Stomach (tissue), 9 donors: ENCODE measurements around the gene UST. TPM values are rescaled to one million over a fixed set of nuclear protein-coding genes. Genes with fewer than 3 reads are reported as not detected.

ENCODE experiments used
- DNase-seq, 2 donors: peaks; one replicate each; pipeline versions ENCODE4 v3.0.0 to v3.0.0-alpha.2; 2013 to 2019
- H3K27ac ChIP-seq, 5 donors: fragments of 200-600 bp in 4 of 5; sonication (generic) in 4 of 5; one replicate each; pipeline ENCODE4 v1.5.1; 2013 to 2019; ENCODE audit warnings: mild to moderate bottlenecking in 1 of 5, moderate library complexity in 1 of 5
- H3K27me3 ChIP-seq, 3 donors: fragments of 200-600 bp; sonication (generic); one replicate each; pipeline ENCODE4 v1.5.1; 2017 to 2019; ENCODE audit warnings: mixed run types in 1 of 3
- H3K36me3 ChIP-seq, 4 donors: fragments of 200-600 bp; sonication (generic); 1 replicate in 3 of 4; 2 replicates in 1 of 4; pipeline ENCODE4 v1.5.1; 2016 to 2019
- H3K4me1 ChIP-seq, 4 donors: fragments of 200-600 bp; sonication (generic); one replicate each; pipeline ENCODE4 v1.5.1; 2016 to 2019
- H3K4me3 ChIP-seq, 4 donors: fragments of 200-600 bp; sonication (generic) in 3 of 4; one replicate each; pipeline ENCODE4 v1.5.1; 2016 to 2019; ENCODE audit warnings: mild to moderate bottlenecking in 1 of 4
- H3K9me3 ChIP-seq, 4 donors: fragments of 200-600 bp; sonication (generic); one replicate each; pipeline ENCODE4 v1.5.1; 2016 to 2019
- CTCF ChIP-seq, 7 experiments: fragments of 450-650 bp in 4 of 7; fragments of 200-600 bp in 3 of 7; sonication (generic) in 3 of 7; IDR thresholded peaks; one replicate each; pipeline ENCODE4 v1.5.1; 2016 to 2019; ENCODE audit warnings: antibody characterized with exemption in 7 of 7, control low read depth in 2 of 7, mild to moderate bottlenecking in 1 of 7
- EP300 ChIP-seq: sonication (generic); formaldehyde crosslinking; IDR thresholded peaks from one replicate; pipeline ENCODE4 v1.6.1; 2017; ENCODE audit warnings: antibody characterized with exemption
- POLR2A ChIP-seq, 4 donors: fragments of 450-650 bp; IDR thresholded peaks; one replicate each; pipeline ENCODE4 v1.6.1; 2016; ENCODE audit warnings: antibody characterized with exemption in 4 of 4, control low read depth in 2 of 4, mild to moderate bottlenecking in 1 of 4, moderate library complexity in 1 of 4
- POLR2AphosphoS5 ChIP-seq, 3 donors: sonication (generic); formaldehyde crosslinking; IDR thresholded peaks; one replicate each; pipeline ENCODE4 v1.6.1; 2016; ENCODE audit warnings: antibody characterized with exemption in 3 of 3
- WGBS, 5 donors: extraction: QIAGEN DNeasy Blood & Tissue Kit in 3 of 5; methylation state at CpG; one replicate each; pipeline versions ENCODE4 v1.1.5 to v1.1.7; 2013 to 2018; 5-methylcytosine and 5-hydroxymethylcytosine counted together
- intact Hi-C: fragments of 100-400 bp; cut with DNase I; formaldehyde crosslinking; loops from one replicate; pipeline ENCODE4 v1.15.1; 2023; ENCODE audit warnings: low total_unique reads
- polyA plus RNA-seq, 3 donors: library from polyadenylated mRNA; stranded (reverse); fragments of 200-250 nt; gene quantifications; one replicate each; pipeline ENCODE4 v1.2.3, GENCODE V29; 2013
- total RNA-seq, 5 donors: library from RNA; depleted of rRNA; stranded (reverse); fragments of >200 nt; gene quantifications; one replicate each; pipeline versions ENCODE4 v1.1.0 to v1.2.3, GENCODE V29; 2014 to 2016
- donor health status: healthy with polysubstance abuse.
- donor health status: Bipolar disorder and iron deficiency.
- donor health status: healthy.

The UST gene
- total and polyA plus RNA-seq, 8 donors: 2.2 to 45.8 (median 8.9) TPM

DNA sequence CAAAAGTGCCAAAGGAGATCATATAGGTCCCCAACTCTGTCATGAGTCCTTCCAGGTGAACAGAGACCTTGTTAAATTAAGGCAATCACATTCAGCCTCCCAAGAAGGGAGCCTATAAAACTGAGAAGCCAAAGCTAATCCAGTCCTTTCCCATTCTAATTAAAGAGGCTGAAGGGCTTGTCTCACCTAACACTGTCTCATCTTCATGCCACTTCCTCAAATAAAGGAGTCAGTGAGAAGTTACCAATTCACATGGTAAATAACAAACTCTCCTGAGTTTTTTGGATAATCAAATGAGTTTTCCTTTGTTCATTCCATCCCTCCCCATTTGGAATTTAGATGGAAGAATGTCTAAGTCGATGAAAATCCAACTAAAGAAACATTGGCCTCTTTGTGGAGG lies 242.8 kb downstream of the UST start:
- Histone ChIP-seq H3K27me3 (no peaks in the 10 kb centered on the region), H3K27ac (no peak overlapping the region), H3K4me1 (peaks cover 0 to 12% (median under 1%) of the 10 kb centered on the region in 4 donors), H3K4me3 (no peak overlapping the region), H3K9me3 (no peaks in the 10 kb centered on the region), H3K36me3 (no peaks in the 10 kb centered on the region)
- TF ChIP-seq POLR2A (IDR thresholded peaks at IDR 0.05) (no peak), CTCF (IDR thresholded peaks at IDR 0.05) (no peak), EP300 (no peak), POLR2AphosphoS5 (IDR thresholded peaks at IDR 0.05) (no peak)
- WGBS, 5 donors: 61 to 85% (median 75%) methylated on average over 1 of the region's 1 CpG
- intact Hi-C loops: no loop called here
- no peak for DNase-seq

DNA sequence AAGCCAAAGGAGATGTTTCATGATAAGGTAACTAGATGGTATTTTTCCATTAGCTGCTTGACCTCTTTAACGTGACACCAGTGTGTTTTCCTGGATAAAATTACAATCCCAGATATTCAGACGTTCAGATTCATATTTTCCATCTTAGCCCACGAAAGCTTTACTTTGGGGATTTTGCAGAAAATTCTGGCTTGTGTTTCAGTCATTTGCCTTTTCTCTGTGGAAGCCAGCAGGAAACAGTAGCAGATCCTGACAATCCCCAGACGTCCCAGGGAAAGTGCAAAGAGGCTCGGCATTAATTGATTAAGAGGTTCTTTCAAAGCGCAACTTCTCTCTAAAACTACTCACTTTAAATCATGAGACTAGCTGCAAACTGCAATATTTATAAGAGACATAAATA lies 243.6 kb downstream of the UST start:
- 65 to 83% (median 79%) methylated on average over 6 of the region's 6 CpGs for WGBS, 5 donors
- TF ChIP-seq EP300: no peak
- TF ChIP-seq CTCF (IDR thresholded peaks at IDR 0.05): no peak
- TF ChIP-seq POLR2A (IDR thresholded peaks at IDR 0.05): no peak
- no peak for TF ChIP-seq POLR2AphosphoS5 (IDR thresholded peaks at IDR 0.05)
- DNase-seq: peak in 1 of 2 donors; percentile 40
- no peaks in the 10 kb centered on the region for H3K36me3 ChIP-seq
- H3K27ac ChIP-seq: no peak overlapping the region
- H3K9me3 ChIP-seq: no peaks in the 10 kb centered on the region
- H3K4me3 ChIP-seq: no peak overlapping the region
- H3K4me1 ChIP-seq: peaks cover 0 to 8% (median 0%) of the 10 kb centered on the region in 4 donors
- no peaks in the 10 kb centered on the region for H3K27me3 ChIP-seq
- intact Hi-C loops: no loop called here

GRCh38 chr6:148996815-148997214 lies 250.0 kb downstream of the UST start:
- intact Hi-C loops: no loop called here
- WGBS, 5 donors: 45 to 74% (median 55%) methylated on average over 1 of the region's 1 CpG

DNA sequence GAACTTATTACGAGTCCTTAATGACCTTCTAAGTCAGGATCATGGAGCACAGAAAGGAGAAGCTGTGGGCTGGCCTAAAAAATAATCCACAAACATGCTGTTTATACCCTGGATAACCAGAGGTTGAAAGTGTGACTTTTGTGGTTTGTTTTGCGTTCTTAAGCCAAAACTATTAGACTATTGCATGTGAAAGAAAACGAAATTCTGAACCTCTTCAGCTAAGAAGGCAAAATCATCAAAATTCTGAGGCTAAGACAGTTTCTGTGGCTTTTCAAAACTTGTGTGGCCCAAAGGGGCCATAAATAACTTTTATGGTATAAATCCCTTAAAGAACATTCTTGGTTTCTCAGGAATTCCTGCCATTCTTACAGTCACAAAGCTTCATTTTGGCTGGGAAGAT lies 251.0 kb downstream of the UST start:
- TF ChIP-seq CTCF (IDR thresholded peaks at IDR 0.05) (no peak), POLR2A (IDR thresholded peaks at IDR 0.05) (no peak), POLR2AphosphoS5 (IDR thresholded peaks at IDR 0.05) (no peak)
- Histone ChIP-seq H3K9me3 (peaks cover 4 to 9% (median 7%) of the 10 kb centered on the region in 4 donors), H3K4me1 (peaks cover 0 to 13% (median 8%) of the 10 kb centered on the region in 4 donors), H3K27ac (no peak overlapping the region), H3K36me3 (no peaks in the 10 kb centered on the region), H3K4me3 (no peak overlapping the region), H3K27me3 (no peaks in the 10 kb centered on the region)
- intact Hi-C loops: no loop called here
- no peak for DNase-seq
- 60 to 78% (median 73%) methylated on average over 3 of the region's 3 CpGs for WGBS, 5 donors

More at GRCh38 chr6:148996815-148997214, 250.0 kb downstream of the UST start:
- TF ChIP-seq POLR2A (IDR thresholded peaks at IDR 0.05): no peak
- no peak for TF ChIP-seq CTCF (IDR thresholded peaks at IDR 0.05)
- TF ChIP-seq EP300: no peak
- TF ChIP-seq POLR2AphosphoS5 (IDR thresholded peaks at IDR 0.05): no peak
- no peaks in the 10 kb centered on the region for H3K36me3 ChIP-seq
- H3K27ac ChIP-seq: no peak overlapping the region
- H3K4me3 ChIP-seq: no peak overlapping the region
- DNase-seq: no peak
- no peaks in the 10 kb centered on the region for H3K27me3 ChIP-seq
- peaks cover 0 to 13% (median 8%) of the 10 kb centered on the region in 4 donors for H3K4me1 ChIP-seq
- peaks cover 4 to 9% (median 7%) of the 10 kb centered on the region in 4 donors for H3K9me3 ChIP-seq
